ENCODE data around the gene TTC7B.

DNA sequence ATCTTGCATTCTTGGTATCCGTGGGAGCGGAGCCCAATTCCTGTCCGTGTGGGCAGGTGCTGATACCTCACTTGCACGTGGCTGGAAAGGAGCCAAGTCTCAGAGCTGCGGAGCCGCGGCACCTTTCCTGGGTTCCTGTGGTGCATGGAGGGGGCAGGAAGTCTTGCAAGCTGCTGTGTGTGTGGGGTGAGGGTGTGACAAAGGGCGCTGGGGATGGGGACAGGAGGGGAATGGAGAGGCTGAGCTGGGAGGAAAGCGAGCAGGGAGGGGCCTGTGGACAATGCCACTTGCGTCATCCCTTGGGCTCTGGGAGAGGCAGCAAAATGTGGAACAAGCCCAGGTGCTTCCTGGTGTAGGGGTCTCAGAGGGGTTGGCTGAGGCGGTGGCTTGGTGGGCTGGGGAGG is 332.7 kb downstream of the TTC7B start:
- TF ChIP-seq CTCF (IDR thresholded peaks at IDR 0.05; ENCODE audit: control extremely low read depth in 1 of 3, insufficient read depth in 1 of 3, low read depth in 1 of 3, low read length in 3 of 3) (no peak), MAX (IDR thresholded peaks at IDR 0.05) (no peak), POLR2A (IDR thresholded peaks at IDR 0.05; ENCODE audit: control extremely low read depth in 1 of 2, low read depth in 2 of 2, low read length in 2 of 2) (no peak), EZH2 (IDR thresholded peaks at IDR 0.05; ENCODE audit: low read depth, low read length, severe bottlenecking) (no peak), YY1 (IDR thresholded peaks at IDR 0.05; ENCODE audit: low read depth, low read length) (no peak)
